IMR-90 (cell line): Measurements from ENCODE around the gene GON7. TPM values are rescaled to one million over a fixed set of nuclear protein-coding genes. Genes with fewer than 3 reads are reported as not detected.

Experiments
- ATAC-seq: fragments of 200-7000 bp; cut with Tn5 transposase; 2 replicates; pipeline ENCODE4 v1.9.1; 2020; ENCODE audit warnings: low read depth, mild to moderate bottlenecking, moderate library complexity
- BruUV-seq: library from RNA; stranded (reverse); fragments of 400-500 nt; replicated peaks from 2 replicates; lab custom pipeline; 2021; lab: Mats Ljungman, UMichigan
- CTCF ChIA-PET: fragments of 300-600 bp; formaldehyde crosslinking; extraction: SDS; loops from one replicate; lab custom pipeline; 2021; ENCODE audit warnings: antibody characterized with exemption; lab: Yijun Ruan, JAX
- POLR2A ChIA-PET: fragments of 300-600 bp; sonication (Branson Sonifier 250); formaldehyde crosslinking; loops from one replicate; lab custom pipeline; 2022; ENCODE audit warnings: antibody characterized with exemption; ENCODE audit not compliant: unreplicated experiment; lab: Charles Lee
- DNase-seq: peaks from one replicate; pipeline ENCODE4 v3.0.0; 2013
- H2AFZ ChIP-seq: replicated peaks from 2 replicates; pipeline ENCODE3; 2013; ENCODE audit warnings: low read length, mild to moderate bottlenecking; ENCODE audit not compliant: poor library complexity
- H2AK5ac ChIP-seq: 2 replicates; pipeline ENCODE4 v1.6.1; 2013; ENCODE audit warnings: low read depth, low read length, inconsistent platforms
- H2AK9ac ChIP-seq: replicated peaks from 2 replicates; pipeline ENCODE3; 2013; ENCODE audit warnings: mild to moderate bottlenecking, low read depth, low read length, moderate library complexity; ENCODE audit not compliant: poor library complexity
- H2BK120ac ChIP-seq: 2 replicates; pipeline ENCODE4 v1.6.1; 2013; ENCODE audit warnings: low read depth, low read length, inconsistent platforms
- H2BK15ac ChIP-seq: 3 replicates; pipeline ENCODE4 v1.6.1; 2013; ENCODE audit warnings: low read depth, low read length, inconsistent platforms
- H2BK20ac ChIP-seq: 2 replicates; pipeline ENCODE4 v1.6.1; 2013; ENCODE audit warnings: low read depth, mild to moderate bottlenecking, inconsistent platforms, low read length, moderate library complexity
- H2BK5ac ChIP-seq: 2 replicates; pipeline ENCODE4 v1.6.1; 2013; ENCODE audit warnings: mild to moderate bottlenecking, low read depth, low read length, inconsistent platforms; ENCODE audit not compliant: poor library complexity, severe bottlenecking
- H3K14ac ChIP-seq: replicated peaks from 2 replicates; pipeline ENCODE4 v1.6.1; 2013; ENCODE audit warnings: low read depth, low read length, inconsistent platforms
- H3K18ac ChIP-seq: 2 replicates; pipeline ENCODE4 v1.6.1; 2013; ENCODE audit warnings: low read depth, low read length, control low read depth
- H3K23ac ChIP-seq: 2 replicates; pipeline ENCODE4 v1.6.1; 2013; ENCODE audit warnings: low read depth, low read length, inconsistent platforms
- H3K27ac ChIP-seq: 2 replicates; pipeline ENCODE4 v1.5.1; 2013; ENCODE audit warnings: mild to moderate bottlenecking, control low read depth, low read length; ENCODE audit not compliant: insufficient read depth
- H3K27me3 ChIP-seq: 2 replicates; pipeline ENCODE4 v1.6.1; 2013; ENCODE audit warnings: low read length; ENCODE audit not compliant: control insufficient read depth, insufficient read depth
- H3K36me3 ChIP-seq: 2 replicates; pipeline ENCODE4 v1.6.1; 2013; ENCODE audit warnings: low read length, mixed read lengths; ENCODE audit not compliant: control insufficient read depth, insufficient read depth
- H3K4ac ChIP-seq: 2 replicates; pipeline ENCODE4 v1.6.1; 2013; ENCODE audit warnings: low read depth, low read length, inconsistent platforms
- H3K4me1 ChIP-seq: 2 replicates; pipeline ENCODE4 v1.6.1; 2013; ENCODE audit warnings: low read length, mixed read lengths; ENCODE audit not compliant: control insufficient read depth, insufficient read depth
- H3K4me2 ChIP-seq: 2 replicates; pipeline ENCODE4 v1.6.1; 2013; ENCODE audit warnings: low read depth, mild to moderate bottlenecking, control low read depth, low read length, moderate library complexity
- H3K4me3 ChIP-seq: 2 replicates; pipeline ENCODE4 v1.5.1; 2013; ENCODE audit warnings: low read depth, mild to moderate bottlenecking, control low read depth, low read length, moderate library complexity; ENCODE audit not compliant: insufficient read depth
- H3K56ac ChIP-seq: 2 replicates; pipeline ENCODE4 v1.6.1; 2013; ENCODE audit warnings: low read length, inconsistent platforms; ENCODE audit not compliant: insufficient read depth; ENCODE audit errors: extremely low read depth
- H3K79me1 ChIP-seq, 2 experiments: 2 replicates each; pipeline ENCODE4 v1.6.1; 2013; ENCODE audit warnings: low read length in 2 of 2, inconsistent platforms in 1 of 2, low read depth in 1 of 2
- H3K9ac ChIP-seq: 2 replicates; pipeline ENCODE4 v1.6.1; 2013; ENCODE audit warnings: low read depth, low read length, control low read depth
- H3K9me1 ChIP-seq: 2 replicates; pipeline ENCODE4 v1.6.1; 2013; ENCODE audit warnings: low read length, inconsistent platforms; ENCODE audit not compliant: insufficient read depth
- H3K9me3 ChIP-seq: 2 replicates; pipeline ENCODE4 v1.6.1; 2013; ENCODE audit warnings: low read length; ENCODE audit not compliant: control insufficient read depth, insufficient read depth
- H4K20me1 ChIP-seq: 2 replicates; pipeline ENCODE4 v1.6.1; 2013; ENCODE audit warnings: low read length, inconsistent platforms; ENCODE audit not compliant: insufficient read depth
- H4K5ac ChIP-seq: 2 replicates; pipeline ENCODE4 v1.6.1; 2013; ENCODE audit warnings: mild to moderate bottlenecking, low read depth, low read length, control low read depth
- H4K8ac ChIP-seq, 2 experiments: 2 replicates each; pipeline ENCODE4 v1.6.1; 2013; ENCODE audit warnings: low read depth in 2 of 2, low read length in 2 of 2, control low read depth in 1 of 2, inconsistent platforms in 1 of 2
- H4K91ac ChIP-seq: 2 replicates; pipeline ENCODE4 v1.6.1; 2013; ENCODE audit warnings: low read depth, low read length, inconsistent platforms; ENCODE audit not compliant: insufficient read depth
- BHLHE40 ChIP-seq: fragments of 150-350 bp; IDR thresholded peaks from 2 replicates; pipeline ENCODE4 v1.6.1; 2016; ENCODE audit warnings: mild to moderate bottlenecking, low read depth, low read length
- CEBPB ChIP-seq: IDR thresholded peaks from 2 replicates; pipeline ENCODE4 v1.6.1; 2012; ENCODE audit warnings: low read depth, low read length, improper control_type of control experiment
- CHD1 ChIP-seq: IDR thresholded peaks from 2 replicates; pipeline ENCODE4 v1.6.1; 2012; ENCODE audit warnings: low read depth, low read length, improper control_type of control experiment
- CTCF ChIP-seq: conservative IDR thresholded peaks from 2 replicates; pipeline ENCODE4 v1.5.1; 2012; ENCODE audit warnings: mild to moderate bottlenecking, low read depth, low read length, improper control_type of control experiment
- ELK1 ChIP-seq: fragments of 150-350 bp; IDR thresholded peaks from 2 replicates; pipeline ENCODE4 v1.6.1; 2016; ENCODE audit warnings: low read depth, mild to moderate bottlenecking, low read length, moderate library complexity, borderline replicate concordance
- FOS ChIP-seq: fragments of 150-350 bp; IDR thresholded peaks from 2 replicates; pipeline ENCODE4 v1.6.1; 2016; ENCODE audit warnings: low read depth, low read length
- MAFK ChIP-seq: IDR thresholded peaks from 2 replicates; pipeline ENCODE4 v1.6.1; 2012; ENCODE audit warnings: low read depth, low read length, improper control_type of control experiment
- MAZ ChIP-seq: IDR thresholded peaks from 2 replicates; pipeline ENCODE4 v1.6.1; 2012; ENCODE audit warnings: low read depth, mild to moderate bottlenecking, low read length, improper control_type of control experiment, moderate library complexity, borderline replicate concordance
- MXI1 ChIP-seq: IDR thresholded peaks from 2 replicates; pipeline ENCODE4 v1.6.1; 2012; ENCODE audit warnings: low read depth, mild to moderate bottlenecking, low read length, moderate library complexity, borderline replicate concordance
- NFE2L2 ChIP-seq: fragments of 150-350 bp; IDR thresholded peaks from 2 replicates; pipeline ENCODE4 v1.6.1; 2016; ENCODE audit warnings: low read depth, mild to moderate bottlenecking, low read length
- POLR2A ChIP-seq: IDR thresholded peaks from 2 replicates; pipeline ENCODE4 v1.6.1; 2012; ENCODE audit warnings: mild to moderate bottlenecking, low read depth, low read length
- RAD21 ChIP-seq: IDR thresholded peaks from 2 replicates; pipeline ENCODE4 v1.6.1; 2012; ENCODE audit warnings: low read length, improper control_type of control experiment
- RCOR1 ChIP-seq: IDR thresholded peaks from 2 replicates; pipeline ENCODE4 v1.6.1; 2012; ENCODE audit warnings: mild to moderate bottlenecking, low read length, improper control_type of control experiment; ENCODE audit not compliant: insufficient replicate concordance
- RFX5 ChIP-seq: IDR thresholded peaks from 2 replicates; pipeline ENCODE4 v1.8.0; 2012; ENCODE audit warnings: low read depth, mild to moderate bottlenecking, low read length, moderate library complexity
- SMC3 ChIP-seq: fragments of 150-350 bp; IDR thresholded peaks from 2 replicates; pipeline ENCODE4 v1.6.1; 2016; ENCODE audit warnings: low read depth, mild to moderate bottlenecking, antibody characterized with exemption, low read length, moderate library complexity
- USF2 ChIP-seq: fragments of 150-350 bp; IDR thresholded peaks from 2 replicates; pipeline ENCODE4 v1.6.1; 2017; ENCODE audit warnings: mild to moderate bottlenecking, antibody characterized with exemption, low read length, low read depth
- WGBS, 2 experiments: methylation state at CpG; one replicate each; pipeline versions ENCODE4 v1.1.5 to v1.1.7; 2013; ENCODE audit warnings: missing lambda C conversion rate in 2 of 2; ENCODE audit not compliant: insufficient read length in 1 of 2; ENCODE audit errors: extremely low coverage in 2 of 2; 5-methylcytosine and 5-hydroxymethylcytosine counted together
- dilution Hi-C: fragments of 300-500 bp; cut with HindIII; formaldehyde crosslinking; loops from one replicate; pipeline ENCODE4 v1.14.3; 2018; ENCODE audit warnings: low sequenced_read_pairs; ENCODE audit not compliant: unreplicated experiment
- in situ Hi-C: fragments of 300-500 bp; cut with MboI; formaldehyde crosslinking; loops from 3 replicates; pipeline ENCODE4 v1.14.3; 2019; ENCODE audit warnings: low sequenced_read_pairs, inconsistent platforms, mixed read lengths
- intact Hi-C: fragments of 100-400 bp; cut with micrococcal nuclease; formaldehyde crosslinking; loops from 2 replicates; pipeline ENCODE4 v1.10.0; 2022
- polyA plus RNA-seq, 3 experiments: library from polyadenylated mRNA; depleted of rRNA; stranded (reverse); fragments of >200 nt; gene quantifications; 2 replicates each; pipeline ENCODE4 v1.2.3, GENCODE V29; 2012; ENCODE audit warnings: low replicate concordance in 1 of 3
- total RNA-seq: library from RNA; depleted of rRNA; stranded (reverse); fragments of >200 nt; gene quantifications from 2 replicates; pipeline ENCODE4 v1.2.3, GENCODE V29; 2012

Gene GON7
- total and polyA plus RNA-seq, 2 of the 4 experiments (the other 2 are of a cell fraction) = 4.3 to 7.8 TPM

GRCh38 chr14:93200553-93200952 is 6.3 kb downstream of the GON7 start:
- H4K5ac ChIP-seq = no peak overlapping the region
- no peak overlapping the region for H4K91ac ChIP-seq
- H3K4me3 ChIP-seq = no peak overlapping the region
- DNase-seq (no peak), ATAC-seq (no peak)
- ChIA-PET POLR2A (no interaction called here), CTCF (no interaction called here)
- no TSS peak for BruUV-seq
- no peaks in the 10 kb centered on the region for H3K27me3 ChIP-seq
- H2AK9ac ChIP-seq = no peak overlapping the region
- H3K27ac ChIP-seq = no peak overlapping the region
- no peak overlapping the region for H3K4me2 ChIP-seq
- no peak for TF ChIP-seq BHLHE40
- TF ChIP-seq CEBPB = no peak
- TF ChIP-seq NFE2L2 = no peak
- TF ChIP-seq POLR2A = no peak
- TF ChIP-seq MAZ = no peak
- TF ChIP-seq MXI1 = no peak
- no peak for TF ChIP-seq USF2
- no peak for TF ChIP-seq CTCF
- TF ChIP-seq SMC3 = no peak
- TF ChIP-seq RAD21 = no peak
- no peak for TF ChIP-seq FOS
- no peak for TF ChIP-seq MAFK
- no peak for TF ChIP-seq RCOR1
- no peak for TF ChIP-seq ELK1
- TF ChIP-seq CHD1 = no peak
- TF ChIP-seq RFX5 = no peak
- no peak overlapping the region for H4K8ac ChIP-seq
- H3K23ac ChIP-seq = no peak overlapping the region
- WGBS, 2 experiments = 90% methylated on average over 2 of the region's 5 CpGs; no CpG with 5 or more reads in 1 of the 2 experiments
- no peak overlapping the region for H3K56ac ChIP-seq
- no peak overlapping the region for H2BK15ac ChIP-seq
- no peak overlapping the region for H2AFZ ChIP-seq
- H3K9ac ChIP-seq = no peak overlapping the region
- H3K4ac ChIP-seq = no peak overlapping the region
- H2AK5ac ChIP-seq = no peak overlapping the region
- H2BK5ac ChIP-seq = no peak overlapping the region
- no peaks in the 10 kb centered on the region for H3K9me1 ChIP-seq
- no peaks in the 10 kb centered on the region for H3K9me3 ChIP-seq
- H2BK120ac ChIP-seq = no peak overlapping the region
- H3K18ac ChIP-seq = no peak overlapping the region
- H3K36me3 ChIP-seq = 0 out of 2 replicates have a peak, but pooled peaks cover 1% of the 10 kb centered on the region
- in situ Hi-C loops = no loop called here
- no peaks in the 10 kb centered on the region for H4K20me1 ChIP-seq
- intact Hi-C loops = no loop called here
- dilution Hi-C loops = no loop called here
- no peak overlapping the region for H2BK20ac ChIP-seq
- no peak overlapping the region for H3K14ac ChIP-seq
- no peaks in the 10 kb centered on the region for H3K4me1 ChIP-seq
- H3K79me1 ChIP-seq = peaks cover 6 to 15% of the 10 kb centered on the region in 2 experiments; a peak in 3 of 4 replicates
